A549 (cell line): ENCODE data around the gene UGT2B7.

Source experiments
- KDM5A ChIP-seq: fragments of 200-600 bp; sonication (generic); IDR thresholded peaks from 2 replicates; pipeline ENCODE4 v1.6.1; 2016; ENCODE audit warnings: antibody characterized with exemption, mild to moderate bottlenecking
- MAFK ChIP-seq: fragments of 450-650 bp; IDR thresholded peaks from 2 replicates; pipeline ENCODE4 v1.6.1; 2014; ENCODE audit not compliant: partially characterized antibody
- POLR2A ChIP-seq: IDR thresholded peaks from 2 replicates; pipeline ENCODE4 v1.6.1; 2012; ENCODE audit warnings: mild to moderate bottlenecking, low read length
- RAD21 ChIP-seq, 2 experiments: fragments of >200 bp in 1 of 2; sonication (Bioruptor Twin) in 1 of 2; formaldehyde crosslinking in 1 of 2; IDR thresholded peaks in 1 of 2; conservative IDR thresholded peaks in 1 of 2; 2 replicates in 1 of 2; 3 replicates in 1 of 2; pipeline ENCODE4 v1.6.1; 2012 to 2018; ENCODE audit warnings: inconsistent platforms in 1 of 2
- RCOR1 ChIP-seq: fragments of 150-350 bp; IDR thresholded peaks from 2 replicates; pipeline ENCODE4 v1.6.1; 2014; ENCODE audit warnings: antibody characterized with exemption, low read length, low read depth
- TP53 ChIP-seq: fragments of 250-450 bp; sonication (Bioruptor Pico); IDR thresholded peaks from 2 replicates; pipeline ENCODE4 v1.5.0; 2021; ENCODE audit warnings: mild to moderate bottlenecking, moderate library complexity
- ZC3H11A ChIP-seq: fragments of 450-650 bp; IDR thresholded peaks from 2 replicates; pipeline ENCODE4 v1.6.1; 2014; ENCODE audit warnings: antibody characterized with exemption, mild to moderate bottlenecking
- TF ChIP-seq, protein P1 (sequence below): fragments of 200-600 bp; sonication (generic); IDR thresholded peaks from 2 replicates; pipeline ENCODE4 v1.6.1; 2016; ENCODE audit warnings: antibody characterized with exemption, mild to moderate bottlenecking, moderate library complexity
- TF ChIP-seq, protein P2 (sequence below): fragments of >200 bp; sonication (Bioruptor Twin); formaldehyde crosslinking; IDR thresholded peaks from 3 replicates; pipeline ENCODE4 v1.5.1; 2016
- TF ChIP-seq, protein P3 (sequence below): fragments of 150-350 bp; IDR thresholded peaks from 2 replicates; pipeline ENCODE4 v1.6.1; 2014; ENCODE audit warnings: low read depth, mild to moderate bottlenecking, low read length

DNA sequence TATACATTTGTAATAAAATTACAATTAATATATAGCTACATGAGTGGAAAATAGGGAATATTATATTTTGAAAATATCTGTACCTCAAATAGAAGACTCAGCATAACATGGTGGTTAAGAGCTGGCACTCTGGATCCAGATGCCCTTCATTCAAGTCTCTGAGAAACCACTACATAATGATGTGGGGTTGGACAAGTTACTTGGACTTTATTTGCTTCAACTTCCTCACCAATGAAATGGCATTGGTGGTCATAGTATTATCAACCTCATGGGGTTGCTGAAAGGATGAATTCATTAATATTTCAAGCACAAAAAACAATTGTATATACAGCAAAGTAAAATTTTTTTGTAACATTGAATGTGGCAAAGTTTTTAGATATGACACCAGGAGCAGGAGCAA lies 46.4 kb upstream of the UGT2B7 start:
- TF ChIP-seq RAD21 (conservative IDR thresholded peaks at IDR 0.05 in 1 of 2, IDR thresholded peaks at IDR 0.05 in 1 of 2) (no peak), MAFK (no peak), ZC3H11A (no peak), KDM5A (no peak), POLR2A (no peak), TP53 (no peak), RCOR1 (no peak)
- TF ChIP-seq, protein P1, sequence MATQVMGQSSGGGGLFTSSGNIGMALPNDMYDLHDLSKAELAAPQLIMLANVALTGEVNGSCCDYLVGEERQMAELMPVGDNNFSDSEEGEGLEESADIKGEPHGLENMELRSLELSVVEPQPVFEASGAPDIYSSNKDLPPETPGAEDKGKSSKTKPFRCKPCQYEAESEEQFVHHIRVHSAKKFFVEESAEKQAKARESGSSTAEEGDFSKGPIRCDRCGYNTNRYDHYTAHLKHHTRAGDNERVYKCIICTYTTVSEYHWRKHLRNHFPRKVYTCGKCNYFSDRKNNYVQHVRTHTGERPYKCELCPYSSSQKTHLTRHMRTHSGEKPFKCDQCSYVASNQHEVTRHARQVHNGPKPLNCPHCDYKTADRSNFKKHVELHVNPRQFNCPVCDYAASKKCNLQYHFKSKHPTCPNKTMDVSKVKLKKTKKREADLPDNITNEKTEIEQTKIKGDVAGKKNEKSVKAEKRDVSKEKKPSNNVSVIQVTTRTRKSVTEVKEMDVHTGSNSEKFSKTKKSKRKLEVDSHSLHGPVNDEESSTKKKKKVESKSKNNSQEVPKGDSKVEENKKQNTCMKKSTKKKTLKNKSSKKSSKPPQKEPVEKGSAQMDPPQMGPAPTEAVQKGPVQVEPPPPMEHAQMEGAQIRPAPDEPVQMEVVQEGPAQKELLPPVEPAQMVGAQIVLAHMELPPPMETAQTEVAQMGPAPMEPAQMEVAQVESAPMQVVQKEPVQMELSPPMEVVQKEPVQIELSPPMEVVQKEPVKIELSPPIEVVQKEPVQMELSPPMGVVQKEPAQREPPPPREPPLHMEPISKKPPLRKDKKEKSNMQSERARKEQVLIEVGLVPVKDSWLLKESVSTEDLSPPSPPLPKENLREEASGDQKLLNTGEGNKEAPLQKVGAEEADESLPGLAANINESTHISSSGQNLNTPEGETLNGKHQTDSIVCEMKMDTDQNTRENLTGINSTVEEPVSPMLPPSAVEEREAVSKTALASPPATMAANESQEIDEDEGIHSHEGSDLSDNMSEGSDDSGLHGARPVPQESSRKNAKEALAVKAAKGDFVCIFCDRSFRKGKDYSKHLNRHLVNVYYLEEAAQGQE: no peak
- TF ChIP-seq, protein P2, sequence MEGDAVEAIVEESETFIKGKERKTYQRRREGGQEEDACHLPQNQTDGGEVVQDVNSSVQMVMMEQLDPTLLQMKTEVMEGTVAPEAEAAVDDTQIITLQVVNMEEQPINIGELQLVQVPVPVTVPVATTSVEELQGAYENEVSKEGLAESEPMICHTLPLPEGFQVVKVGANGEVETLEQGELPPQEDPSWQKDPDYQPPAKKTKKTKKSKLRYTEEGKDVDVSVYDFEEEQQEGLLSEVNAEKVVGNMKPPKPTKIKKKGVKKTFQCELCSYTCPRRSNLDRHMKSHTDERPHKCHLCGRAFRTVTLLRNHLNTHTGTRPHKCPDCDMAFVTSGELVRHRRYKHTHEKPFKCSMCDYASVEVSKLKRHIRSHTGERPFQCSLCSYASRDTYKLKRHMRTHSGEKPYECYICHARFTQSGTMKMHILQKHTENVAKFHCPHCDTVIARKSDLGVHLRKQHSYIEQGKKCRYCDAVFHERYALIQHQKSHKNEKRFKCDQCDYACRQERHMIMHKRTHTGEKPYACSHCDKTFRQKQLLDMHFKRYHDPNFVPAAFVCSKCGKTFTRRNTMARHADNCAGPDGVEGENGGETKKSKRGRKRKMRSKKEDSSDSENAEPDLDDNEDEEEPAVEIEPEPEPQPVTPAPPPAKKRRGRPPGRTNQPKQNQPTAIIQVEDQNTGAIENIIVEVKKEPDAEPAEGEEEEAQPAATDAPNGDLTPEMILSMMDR: no peak
- TF ChIP-seq, protein P3, sequence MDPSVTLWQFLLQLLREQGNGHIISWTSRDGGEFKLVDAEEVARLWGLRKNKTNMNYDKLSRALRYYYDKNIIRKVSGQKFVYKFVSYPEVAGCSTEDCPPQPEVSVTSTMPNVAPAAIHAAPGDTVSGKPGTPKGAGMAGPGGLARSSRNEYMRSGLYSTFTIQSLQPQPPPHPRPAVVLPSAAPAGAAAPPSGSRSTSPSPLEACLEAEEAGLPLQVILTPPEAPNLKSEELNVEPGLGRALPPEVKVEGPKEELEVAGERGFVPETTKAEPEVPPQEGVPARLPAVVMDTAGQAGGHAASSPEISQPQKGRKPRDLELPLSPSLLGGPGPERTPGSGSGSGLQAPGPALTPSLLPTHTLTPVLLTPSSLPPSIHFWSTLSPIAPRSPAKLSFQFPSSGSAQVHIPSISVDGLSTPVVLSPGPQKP: no peak
